ENCODE measurements around the gene CERK. TPM values are rescaled to one million over a fixed set of nuclear protein-coding genes. Genes with fewer than 3 reads are reported as not detected.

CERK gene
- total and polyA plus RNA-seq, 2 of the 8 experiments (the other 6 are each of a cell fraction or from before 2014, with no cell fraction given) = 26.6 to 59.0 TPM

- Histone ChIP-seq H3K4ac (replicated peaks; ENCODE audit: insufficient read length, low read depth, low read length) (peak overlapping the region; percentile 85), H3K9me3 (ENCODE audit: insufficient read depth in 2 of 2, low read depth in 1 of 2, low read length in 1 of 2) (peaks cover under 1 to 7% of the 10 kb centered on the region in 2 experiments; a peak in 2 of 4 replicates), H4K20me1 (replicated peaks in 1 of 2; ENCODE audit: control insufficient read depth in 1 of 2, insufficient read depth in 2 of 2, low read length in 2 of 2) (peaks cover 0 to 2% of the 10 kb centered on the region in 2 experiments), H3K27me3 (replicated peaks in 1 of 4; ENCODE audit: control insufficient read depth in 3 of 4, extremely low read depth in 1 of 4, insufficient read depth in 3 of 4, low read length in 3 of 4) (no peaks in the 10 kb centered on the region), H2BK12ac (ENCODE audit: low read depth, low read length) (0 out of 2 replicates have a peak overlapping the region, but pooled peaks have one; percentile 60), H3K27ac (ENCODE audit: low read depth, low read length) (peak overlapping the region; percentile 90), H3K9ac (replicated peaks in 1 of 4; ENCODE audit: extremely low read depth in 1 of 4, low read depth in 3 of 4, low read length in 3 of 4) (peak overlapping the region; percentile 46 to 97 (median 92)), H4K91ac (replicated peaks; ENCODE audit: insufficient read length, low read length) (peak overlapping the region; percentile 83), H3K23ac (ENCODE audit: insufficient read length) (no peak overlapping the region), H4K8ac (ENCODE audit: extremely low read depth, insufficient read depth, low read length) (peak overlapping the region; percentile 98), H3K18ac (ENCODE audit: extremely low read depth, low read length) (peak overlapping the region; percentile 92; the same call in 1 of the 2 replicates), H3K14ac (ENCODE audit: insufficient read length) (no peak overlapping the region), H3K4me3 (ENCODE audit: extremely low read depth in 1 of 4, insufficient read depth in 2 of 4, low read depth in 3 of 4, low read length in 4 of 4) (peak overlapping the region; percentile 85 to 98 (median 92)), H2AFZ (ENCODE audit: low read length) (peak overlapping the region; percentile 17; the same call in 1 of the 2 replicates), H3K56ac (replicated peaks; ENCODE audit: insufficient read length, low read depth, low read length) (peak overlapping the region; percentile 77), H2BK15ac (ENCODE audit: low read length) (no peak overlapping the region), H3K79me1 (ENCODE audit: low read depth, low read length) (peaks cover 5% of the 10 kb centered on the region; the same call in 1 of the 2 replicates), H2AK5ac (ENCODE audit: low read depth, low read length) (no peak overlapping the region; the same call in 1 of the 2 replicates), H3K79me2 (ENCODE audit: control insufficient read depth in 1 of 2, insufficient read depth in 2 of 2, low read length in 2 of 2) (peaks cover 10 to 47% of the 10 kb centered on the region in 2 experiments), H3K36me3 (ENCODE audit: control insufficient read depth in 2 of 4, insufficient read depth in 4 of 4, low read length in 3 of 4) (peaks cover 0 to 9% (median 3%) of the 10 kb centered on the region in 4 experiments; a peak in 2 of 8 replicates), H2BK20ac (ENCODE audit: low read length) (no peak overlapping the region), H3K4me2 (ENCODE audit: insufficient read depth in 1 of 2, low read depth in 2 of 2, low read length in 2 of 2) (peak overlapping the region; percentile 78 to 91), H4K5ac (ENCODE audit: insufficient read length, low read depth, low read length) (peak overlapping the region; percentile 96), H3K23me2 (ENCODE audit: low read depth, low read length) (peaks cover 7% of the 10 kb centered on the region), H2BK120ac (replicated peaks; ENCODE audit: low read depth, low read length) (no peak overlapping the region), H2BK5ac (ENCODE audit: low read depth, low read length) (peak overlapping the region; percentile 92), H3K4me1 (replicated peaks in 1 of 4; ENCODE audit: control insufficient read depth in 3 of 4, insufficient read depth in 4 of 4, low read length in 3 of 4) (peaks cover 0 to 4% (median 0%) of the 10 kb centered on the region in 4 experiments; a peak in 4 of 7 replicates)
- 12% methylated on average over 17 of the region's 17 CpGs; no CpG with 5 or more reads in 1 of the 2 experiments for WGBS, 2 experiments (ENCODE audit: extremely low coverage in 1 of 2, insufficient coverage in 1 of 2, insufficient read length in 1 of 2, insufficient replicate concordance in 2 of 2, low coverage in 1 of 2, low lambda C conversion rate in 2 of 2, missing lambda C conversion rate in 1 of 2)
- ChIA-PET CTCF (ENCODE audit: partially characterized antibody) (interaction anchor here (0.9 to 1.7 kb wide), 6 partner anchors 11 to 42 kb away, joined by 3 to 10 read pairs (median 4); no protein-coding TSS in a partner anchor), POLR2A (ENCODE audit: partially characterized antibody) (interaction anchor here (0.7 to 3.0 kb wide), 27 partner anchors 8 to 343 kb away, joined by 3 to 41 read pairs (median 4); no protein-coding TSS in a partner anchor)
- no peak for DNase-seq (ENCODE audit: low read depth in 1 of 2, low spot score in 2 of 2)
- FAIRE-seq = no peak
- TF ChIP-seq BACH1 (IDR thresholded peaks at IDR 0.05; ENCODE audit: low read length) (no peak), SAP30 (IDR thresholded peaks at IDR 0.05; ENCODE audit: insufficient read depth, insufficient replicate concordance, low read length) (no peak), CEBPB (IDR thresholded peaks at IDR 0.05; ENCODE audit: low read depth, low read length) (no peak), POLR2A (IDR thresholded peaks at IDR 0.05; ENCODE audit: control extremely low read depth in 1 of 2, low read depth in 2 of 2, low read length in 2 of 2) (no peak), FOSL1 (IDR thresholded peaks at IDR 0.05; ENCODE audit: insufficient read depth, low read depth, low read length) (no peak), POLR2AphosphoS5 (IDR thresholded peaks at IDR 0.05; ENCODE audit: low read depth, low read length) (no peak; the same call in 1 of the 2 replicates)
Measured at GRCh38 chr22:46761539-46762237, 23.6 kb upstream of the CERK start.

Data from H1 (cell line).